Transverse colon (tissue), 4 donors: Measurements from ENCODE around the gene NDUFS7.

Experiments used
- CTCF ChIP-seq, 5 experiments: fragments of 200-600 bp in 3 of 5; fragments of 450-650 bp in 2 of 5; sonication (generic) in 3 of 5; IDR thresholded peaks; 1 replicate in 2 of 5; 2 replicates in 3 of 5; pipeline ENCODE4 v1.5.1; 2016 to 2017; ENCODE audit warnings: antibody characterized with exemption in 5 of 5, inconsistent platforms in 3 of 5, mild to moderate bottlenecking in 2 of 5, moderate library complexity in 1 of 5
- POLR2A ChIP-seq: fragments of 450-650 bp; IDR thresholded peaks from one replicate; pipeline ENCODE4 v1.6.1; 2016; ENCODE audit warnings: antibody characterized with exemption, mild to moderate bottlenecking, moderate library complexity
- POLR2AphosphoS5 ChIP-seq, 3 donors: sonication (generic); formaldehyde crosslinking; IDR thresholded peaks; one replicate each; pipeline ENCODE4 v1.6.1; 2016; ENCODE audit warnings: antibody characterized with exemption in 3 of 3

- no peak for TF ChIP-seq CTCF (IDR thresholded peaks at IDR 0.05)
- TF ChIP-seq POLR2A = no peak
- TF ChIP-seq POLR2AphosphoS5 (IDR thresholded peaks at IDR 0.05) = no peak
Observed at GRCh38 chr19:1363599-1363998, 20.1 kb upstream of the NDUFS7 start.
